Effector memory CD4-positive, alpha-beta T cell (primary cell): Measurements from ENCODE around the gene SLC29A3.

ENCODE experiments used
- DNase-seq, 3 donors: peaks; one replicate each; pipeline ENCODE4 v3.0.0-alpha.2; 2020
- H3K27ac ChIP-seq: 2 replicates; pipeline ENCODE4 v1.7.0; 2013; ENCODE audit warnings: mild to moderate bottlenecking, low read length, moderate library complexity; ENCODE audit not compliant: insufficient read depth, poor library complexity, severe bottlenecking
- H3K27me3 ChIP-seq: replicated peaks from 2 replicates; pipeline ENCODE4 v1.7.0; 2013; ENCODE audit warnings: mild to moderate bottlenecking, low read length; ENCODE audit not compliant: insufficient read depth, control insufficient read depth, poor library complexity, severe bottlenecking
- H3K36me3 ChIP-seq: 2 replicates; pipeline ENCODE4 v1.7.0; 2013; ENCODE audit warnings: mild to moderate bottlenecking, low read length, moderate library complexity; ENCODE audit not compliant: control insufficient read depth, insufficient read depth
- H3K4me1 ChIP-seq: 2 replicates; pipeline ENCODE4 v1.7.0; 2013; ENCODE audit warnings: low read length, mild to moderate bottlenecking; ENCODE audit not compliant: control insufficient read depth, insufficient read depth, poor library complexity, severe bottlenecking
- H3K4me3 ChIP-seq: 2 replicates; pipeline ENCODE4 v1.7.0; 2013; ENCODE audit warnings: low read length, low read depth, mild to moderate bottlenecking; ENCODE audit not compliant: insufficient read depth, poor library complexity, severe bottlenecking
- H3K9me3 ChIP-seq: 2 replicates; pipeline ENCODE4 v1.7.0; 2013; ENCODE audit warnings: mild to moderate bottlenecking, low read length, moderate library complexity; ENCODE audit not compliant: control insufficient read depth

The SLC29A3 gene

DNA sequence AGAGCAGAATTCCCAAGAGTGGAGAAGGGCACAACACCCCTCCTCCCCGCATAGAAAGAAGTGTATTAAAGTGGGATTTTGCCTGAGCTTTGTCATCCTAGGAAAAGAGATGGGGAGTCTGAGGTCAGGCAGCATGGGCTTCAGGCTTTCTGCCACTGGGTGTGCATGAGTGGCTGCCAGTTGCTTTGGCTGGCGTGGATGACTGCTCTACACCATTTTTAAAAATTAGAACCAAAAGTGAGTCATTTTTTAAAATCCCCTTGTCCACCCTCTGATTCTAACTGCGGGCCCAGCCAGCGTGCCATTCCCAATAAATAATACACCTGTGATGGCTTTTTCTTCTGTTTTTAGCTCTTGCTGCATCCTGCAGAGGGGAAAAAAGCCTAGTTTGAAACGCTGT is 13.4 kb downstream of the SLC29A3 start:
- no peaks in the 10 kb centered on the region for H3K36me3 ChIP-seq
- H3K4me3 ChIP-seq = no peak overlapping the region
- no peaks in the 10 kb centered on the region for H3K27me3 ChIP-seq
- no peak for DNase-seq
- no peaks in the 10 kb centered on the region for H3K4me1 ChIP-seq
- no peak overlapping the region for H3K27ac ChIP-seq
- no peaks in the 10 kb centered on the region for H3K9me3 ChIP-seq

DNA sequence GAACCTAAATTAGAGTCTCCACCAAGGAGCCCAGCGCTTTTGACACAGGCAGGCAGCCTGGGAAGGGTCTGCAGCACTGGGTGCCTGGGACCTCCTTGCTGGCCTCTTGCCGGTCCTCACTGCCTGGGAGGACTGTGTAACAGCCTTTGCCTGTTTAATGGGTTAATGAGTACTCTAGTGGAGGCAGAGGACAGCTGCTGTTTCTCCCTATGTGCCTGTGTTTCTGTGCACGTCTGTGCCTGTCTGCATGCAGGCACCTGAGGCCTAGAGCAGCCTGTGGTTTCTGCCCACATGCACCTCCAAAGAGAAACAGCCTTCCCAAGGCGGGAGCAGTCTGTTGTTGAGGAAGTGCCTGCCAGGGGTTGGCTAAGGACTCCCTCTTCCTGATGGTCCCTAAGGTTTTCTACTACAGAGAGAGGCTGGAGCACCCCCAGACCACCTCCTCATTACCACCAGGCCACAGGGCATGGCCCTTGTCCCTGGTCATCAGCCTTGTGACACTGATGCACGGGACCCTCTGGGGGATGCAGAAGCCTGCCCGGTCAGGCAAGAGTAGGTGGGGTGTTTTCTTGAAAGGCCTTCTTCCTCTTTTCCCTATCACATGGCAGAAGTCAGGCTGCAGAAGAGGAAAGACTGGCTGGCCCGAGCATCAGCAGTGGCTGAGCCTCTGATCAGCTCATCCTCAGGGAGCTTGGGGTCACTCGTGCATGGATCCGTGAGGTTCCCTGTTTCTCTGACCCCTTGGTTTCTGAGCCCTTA is 14.2 kb downstream of the SLC29A3 start:
- Histone ChIP-seq H3K4me1 (no peaks in the 10 kb centered on the region), H3K36me3 (no peaks in the 10 kb centered on the region), H3K9me3 (no peaks in the 10 kb centered on the region), H3K27me3 (no peaks in the 10 kb centered on the region), H3K27ac (no peak overlapping the region), H3K4me3 (no peak overlapping the region)
- no peak for DNase-seq

DNA sequence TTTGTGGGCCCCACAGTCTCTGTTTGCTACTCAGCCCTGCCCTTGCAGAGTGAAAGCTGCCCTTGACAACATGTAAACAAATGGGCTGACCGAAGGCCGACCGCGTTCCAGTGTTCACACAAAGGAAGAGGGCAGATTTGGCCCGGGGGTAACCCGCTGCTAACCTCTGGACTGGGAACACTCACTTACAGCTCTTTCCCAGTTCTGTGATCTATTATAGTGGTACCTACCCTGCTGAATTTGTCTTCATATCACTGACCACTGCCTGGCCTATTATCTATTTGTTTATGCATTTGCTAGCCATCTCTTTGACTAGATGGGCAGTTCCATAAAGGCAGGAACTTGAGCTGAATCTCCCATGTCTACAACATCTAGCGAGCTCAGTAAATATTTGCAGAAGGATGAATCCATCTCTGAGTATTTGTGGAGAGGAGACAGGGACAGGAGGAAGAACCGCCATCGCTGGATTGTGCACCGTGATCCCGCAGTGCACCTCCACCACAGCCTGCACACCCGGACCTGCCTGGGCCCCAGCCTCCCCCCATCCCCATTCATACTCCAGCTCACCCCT is 15.2 kb downstream of the SLC29A3 start:
- Histone ChIP-seq H3K27me3 (no peaks in the 10 kb centered on the region), H3K36me3 (no peaks in the 10 kb centered on the region), H3K9me3 (no peaks in the 10 kb centered on the region), H3K4me3 (no peak overlapping the region), H3K27ac (no peak overlapping the region), H3K4me1 (no peaks in the 10 kb centered on the region)
- DNase-seq = no peak

DNA sequence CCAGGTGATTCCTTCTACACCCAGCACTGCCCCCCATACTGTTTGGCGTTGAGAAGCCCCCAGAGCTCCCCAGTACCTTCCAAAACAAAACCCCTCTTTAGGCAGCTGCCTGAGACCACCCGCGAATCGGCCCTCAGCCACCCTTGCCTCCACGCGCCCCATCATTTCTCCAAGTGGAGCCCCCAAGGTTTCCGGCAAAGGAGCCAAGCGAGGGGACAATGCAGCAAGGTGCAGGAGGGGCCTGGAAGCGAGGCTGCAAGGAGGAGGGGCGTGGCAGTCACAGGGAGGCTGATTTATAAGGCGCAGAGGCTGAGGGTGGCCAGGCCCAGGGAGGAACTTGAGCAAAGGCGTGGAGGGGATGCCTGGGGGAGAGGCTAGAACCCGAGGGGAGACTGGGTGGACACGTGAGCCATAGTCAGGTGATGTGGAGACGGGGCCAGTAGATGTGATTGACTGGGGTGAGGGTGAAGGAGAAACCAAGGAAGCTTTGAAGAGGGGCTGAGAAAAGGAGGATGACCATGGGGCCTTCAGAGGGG is 16.2 kb downstream of the SLC29A3 start:
- Histone ChIP-seq H3K4me1 (no peaks in the 10 kb centered on the region), H3K27me3 (no peaks in the 10 kb centered on the region), H3K27ac (no peak overlapping the region), H3K36me3 (no peaks in the 10 kb centered on the region), H3K9me3 (no peaks in the 10 kb centered on the region), H3K4me3 (no peak overlapping the region)
- DNase-seq = no peak

DNA sequence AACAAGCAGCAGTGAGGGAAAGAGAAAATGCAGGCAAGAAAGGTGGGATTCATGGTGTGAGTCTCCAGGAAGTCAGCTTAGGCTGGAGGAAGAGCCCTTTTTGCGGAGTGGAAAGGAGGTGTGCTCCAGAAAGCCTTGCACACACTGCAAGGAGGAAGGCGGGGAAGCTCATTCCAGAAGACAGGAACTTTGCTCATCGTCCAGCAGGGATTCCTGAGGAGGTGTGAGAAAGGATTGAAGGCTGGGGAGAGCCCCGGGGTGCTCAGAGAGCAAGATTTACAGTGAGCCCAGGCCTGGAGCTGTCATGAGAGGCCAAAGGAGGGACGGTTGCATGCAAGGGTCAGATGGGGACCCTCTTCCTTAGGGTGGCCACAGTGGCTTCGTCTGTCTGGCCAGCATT is 17.6 kb downstream of the SLC29A3 start:
- H3K27ac ChIP-seq = no peak overlapping the region
- no peaks in the 10 kb centered on the region for H3K36me3 ChIP-seq

DNA sequence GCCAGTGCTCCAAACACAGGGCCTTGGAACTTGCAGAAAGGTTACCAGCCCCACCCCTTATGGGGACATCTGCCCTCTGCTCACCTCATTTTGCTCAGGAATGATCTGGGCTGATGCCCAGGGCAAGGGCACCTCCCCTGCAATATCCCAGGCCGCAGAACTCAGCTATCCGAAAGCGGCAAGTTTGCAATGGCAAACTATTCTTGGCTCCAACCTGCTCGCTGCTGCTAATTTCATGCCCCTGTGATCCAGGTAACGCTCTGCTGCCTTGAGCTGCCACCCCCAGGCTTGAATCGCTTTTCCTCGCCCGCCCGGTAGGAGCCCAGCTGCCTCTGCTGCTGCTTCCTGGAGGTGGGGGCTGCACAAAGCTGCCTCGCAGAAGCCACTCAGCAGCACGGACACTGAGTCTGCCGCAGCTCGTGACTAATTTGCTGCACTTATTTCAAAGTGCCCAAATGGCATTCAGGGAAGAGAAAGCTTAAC is 18.2 kb downstream of the SLC29A3 start:
- Histone ChIP-seq H3K4me3 (no peak overlapping the region), H3K4me1 (no peaks in the 10 kb centered on the region), H3K27me3 (no peaks in the 10 kb centered on the region), H3K36me3 (no peaks in the 10 kb centered on the region), H3K9me3 (no peaks in the 10 kb centered on the region), H3K27ac (no peak overlapping the region)
- DNase-seq = no peak

More for the DNA sequence above, 17.6 kb downstream of the SLC29A3 start:
- Histone ChIP-seq H3K9me3 (no peaks in the 10 kb centered on the region), H3K27me3 (no peaks in the 10 kb centered on the region), H3K4me3 (no peak overlapping the region), H3K4me1 (no peaks in the 10 kb centered on the region)
- DNase-seq = no peak

DNA sequence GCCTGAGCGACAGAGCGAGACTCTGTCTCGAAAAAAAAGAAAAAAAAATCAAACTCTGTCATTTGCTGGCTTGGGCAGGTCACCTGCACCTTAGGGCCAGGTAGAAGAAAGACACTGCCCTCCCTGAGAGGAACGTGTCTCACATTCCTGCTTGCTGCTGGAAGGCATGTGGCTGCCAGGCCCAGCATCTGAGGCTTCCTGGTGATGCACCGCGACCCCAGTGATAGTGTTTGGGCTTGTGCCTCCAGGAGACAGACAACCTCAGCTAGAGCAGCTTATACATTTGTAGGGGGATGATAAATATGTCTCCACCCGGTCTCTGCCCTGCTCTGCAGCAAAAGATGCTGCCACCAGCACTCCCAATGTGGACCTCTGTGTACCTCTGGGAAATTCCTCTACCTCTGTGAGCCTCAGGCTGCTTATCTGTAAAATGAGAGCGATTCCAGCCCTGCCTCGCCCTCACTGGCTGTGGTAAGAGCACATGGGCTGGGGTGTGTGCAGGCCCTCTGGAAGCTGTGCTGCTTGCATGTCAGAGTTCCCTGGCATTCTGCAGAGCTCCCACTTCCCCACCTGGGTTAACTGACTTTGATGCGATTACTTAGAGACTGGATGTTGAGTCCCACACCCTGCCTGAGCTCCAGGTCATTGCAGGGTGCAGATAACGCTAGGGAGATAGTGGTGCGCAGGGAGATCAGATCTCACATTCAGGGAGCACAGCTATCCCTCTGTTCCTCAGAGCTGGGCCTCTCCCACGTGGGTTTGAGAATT is 19.9 kb downstream of the SLC29A3 start:
- H3K9me3 ChIP-seq = no peaks in the 10 kb centered on the region
- no peaks in the 10 kb centered on the region for H3K4me1 ChIP-seq
- DNase-seq = no peak

DNA sequence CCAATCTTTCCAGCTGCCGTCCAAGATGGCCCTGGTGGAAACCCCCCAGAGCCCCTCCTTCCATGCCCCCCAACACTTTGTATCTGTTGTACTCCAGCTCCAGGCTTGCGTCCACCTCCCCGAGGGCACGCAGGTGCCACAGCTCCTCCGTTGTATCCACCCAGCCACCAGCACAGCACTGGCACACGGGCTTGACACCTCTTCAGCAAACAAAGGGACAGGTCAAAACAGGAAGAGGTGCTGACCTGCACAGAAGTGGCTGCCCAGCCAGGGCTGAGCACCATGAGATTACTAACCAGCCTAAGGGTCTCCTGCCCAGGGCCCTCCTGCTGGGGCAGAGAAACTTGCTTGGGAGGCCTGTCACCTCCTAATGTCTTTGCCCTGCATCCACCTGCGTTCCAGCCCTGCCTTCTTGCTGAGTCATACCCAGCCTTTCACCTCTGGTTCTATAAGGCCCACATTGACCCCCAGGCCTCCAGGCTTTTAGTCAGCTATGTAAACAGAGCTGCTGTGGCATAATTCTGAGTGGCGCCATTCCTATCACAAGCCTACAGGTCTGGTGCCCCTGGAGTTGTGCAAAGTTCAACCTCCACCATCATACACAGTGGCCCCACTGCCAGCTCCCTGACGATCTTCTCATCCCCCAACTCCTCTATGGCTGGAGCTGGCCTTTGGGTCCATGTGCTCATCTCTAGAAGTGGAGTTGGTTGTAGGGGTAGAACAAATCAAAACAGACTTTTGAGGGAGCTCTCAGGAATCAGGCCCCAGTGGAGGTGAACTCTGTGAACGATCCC is 20.9 kb downstream of the SLC29A3 start:
- Histone ChIP-seq H3K36me3 (no peaks in the 10 kb centered on the region), H3K4me3 (no peak overlapping the region), H3K4me1 (no peaks in the 10 kb centered on the region), H3K27me3 (no peaks in the 10 kb centered on the region), H3K27ac (no peak overlapping the region), H3K9me3 (no peaks in the 10 kb centered on the region)
- no peak for DNase-seq

More for the DNA sequence above, 19.9 kb downstream of the SLC29A3 start:
- Histone ChIP-seq H3K27ac (no peak overlapping the region), H3K36me3 (no peaks in the 10 kb centered on the region), H3K4me3 (no peak overlapping the region), H3K27me3 (no peaks in the 10 kb centered on the region)

DNA sequence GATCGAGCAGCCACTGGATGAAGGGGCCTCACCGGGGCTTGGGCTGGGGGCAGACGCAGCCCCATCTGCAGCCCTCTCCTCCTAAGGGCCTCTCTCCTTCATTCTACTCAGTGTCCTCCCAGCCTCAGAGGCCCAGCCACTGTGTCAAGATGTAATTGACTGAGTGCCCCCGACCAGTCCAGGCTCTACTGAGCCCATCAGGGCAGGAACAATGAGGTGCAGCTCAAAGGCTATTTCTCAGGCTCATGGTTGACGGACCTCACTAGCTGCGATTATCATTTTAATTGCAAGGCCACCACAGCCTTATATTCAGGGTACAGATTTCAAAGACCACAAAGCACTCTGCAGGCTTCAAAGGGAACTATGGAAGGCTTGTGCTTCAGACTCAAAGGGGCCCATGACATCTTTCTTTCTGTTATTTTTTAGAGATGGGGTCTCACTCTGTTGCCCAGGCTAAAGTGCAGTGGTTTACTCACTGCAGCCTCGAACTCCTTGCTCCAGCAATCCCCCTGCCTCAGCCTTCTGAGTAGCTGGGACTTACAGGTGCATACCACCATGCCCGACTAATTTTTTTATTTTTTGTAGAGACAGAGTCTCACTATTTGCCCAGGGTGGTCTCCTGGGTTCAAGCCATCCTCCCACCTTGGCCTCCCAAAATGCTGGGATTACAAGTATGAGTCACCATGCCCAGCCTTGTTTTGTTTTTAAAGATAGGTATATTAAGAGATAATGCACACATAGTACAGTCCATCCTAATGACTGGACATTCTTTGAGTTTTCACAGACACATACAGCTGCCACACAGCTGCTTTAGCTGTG is 23.7 kb downstream of the SLC29A3 start:
- no peaks in the 10 kb centered on the region for H3K27me3 ChIP-seq
- no peaks in the 10 kb centered on the region for H3K9me3 ChIP-seq
- H3K4me1 ChIP-seq = no peaks in the 10 kb centered on the region
- H3K36me3 ChIP-seq = no peaks in the 10 kb centered on the region
- no peak overlapping the region for H3K27ac ChIP-seq
- no peak for DNase-seq
- H3K4me3 ChIP-seq = no peak overlapping the region
